DND-41 (cell line): ENCODE measurements around the gene RETSAT.
"Not testable (repeated sequence)": the region's sequence is repeated elsewhere in the genome, so short reads cannot be mapped to it uniquely, and the experiment has no call there.

ENCODE experiments used
- ATAC-seq: fragments of 200-7000 bp; cut with Tn5 transposase; 3 replicates; pipeline ENCODE4 v1.9.1; 2021; ENCODE audit warnings: low read depth; ENCODE audit not compliant: insufficient read depth
- DNase-seq: peaks from one replicate; pipeline ENCODE4 v3.0.0-alpha.2; 2020
- H2AFZ ChIP-seq: 2 replicates; pipeline ENCODE4 v1.6.0; 2012; ENCODE audit warnings: low read depth, low read length
- H3K27ac ChIP-seq: 2 replicates; pipeline ENCODE4 v1.5.1; 2012; ENCODE audit warnings: low read length, inconsistent platforms
- H3K27me3 ChIP-seq: fragments of 200-600 bp; sonication (generic); 2 replicates; pipeline ENCODE4 v1.6.0; 2012; ENCODE audit warnings: low read length, mild to moderate bottlenecking, inconsistent platforms; ENCODE audit not compliant: insufficient read depth, poor library complexity
- H3K36me3 ChIP-seq: 2 replicates; pipeline ENCODE4 v1.5.1; 2012; ENCODE audit warnings: low read length, inconsistent platforms; ENCODE audit not compliant: insufficient read depth
- H3K4me1 ChIP-seq: 2 replicates; pipeline ENCODE4 v1.5.1; 2012; ENCODE audit warnings: mild to moderate bottlenecking, low read length; ENCODE audit not compliant: insufficient read depth
- H3K4me2 ChIP-seq: 2 replicates; pipeline ENCODE4 v1.6.0; 2012; ENCODE audit warnings: mild to moderate bottlenecking, moderate library complexity, low read length, inconsistent platforms; ENCODE audit not compliant: insufficient read depth
- H3K4me3 ChIP-seq, 2 experiments: fragments of 200-600 bp in 1 of 2; shearing (Covaris generic) in 1 of 2; 2 replicates each; pipeline ENCODE4 v1.5.1; 2012 to 2016; ENCODE audit warnings: inconsistent platforms in 2 of 2, low read length in 2 of 2, mild to moderate bottlenecking in 2 of 2, low read depth in 1 of 2, moderate library complexity in 1 of 2
- H3K79me2 ChIP-seq: 2 replicates; pipeline ENCODE4 v1.6.0; 2012; ENCODE audit warnings: low read length, inconsistent platforms; ENCODE audit not compliant: insufficient read depth
- H3K9ac ChIP-seq: 2 replicates; pipeline ENCODE4 v1.6.0; 2012; ENCODE audit warnings: low read depth, mild to moderate bottlenecking, inconsistent platforms, low read length, moderate library complexity
- H3K9me3 ChIP-seq: 2 replicates; pipeline ENCODE4 v1.5.1; 2012; ENCODE audit warnings: low read length, moderate library complexity, mild to moderate bottlenecking, inconsistent platforms; ENCODE audit not compliant: insufficient read depth, severe bottlenecking
- H4K20me1 ChIP-seq: 2 replicates; pipeline ENCODE4 v1.6.0; 2012; ENCODE audit warnings: low read length; ENCODE audit not compliant: insufficient read depth
- CTCF ChIP-seq: IDR thresholded peaks from 2 replicates; pipeline ENCODE4 v1.5.1; 2012; ENCODE audit warnings: borderline replicate concordance, low read length, moderate library complexity, mild to moderate bottlenecking; ENCODE audit not compliant: poor library complexity, severe bottlenecking; ENCODE audit errors: extremely low read depth
- EZH2 ChIP-seq: IDR thresholded peaks from 3 replicates; pipeline ENCODE4 v1.6.1; 2012; ENCODE audit warnings: borderline replicate concordance, low read depth, mild to moderate bottlenecking, moderate library complexity, low read length, inconsistent platforms; ENCODE audit not compliant: severe bottlenecking

Gene RETSAT

GRCh38 chr2:85369500-85369899 is 15.2 kb upstream of the RETSAT start:
- Histone ChIP-seq H3K9ac (no peak overlapping the region), H2AFZ (no peak overlapping the region), H3K4me2 (no peak overlapping the region), H3K36me3 (no peaks in the 10 kb centered on the region; the same call in none of the 2 replicates), H4K20me1 (no peaks in the 10 kb centered on the region), H3K27me3 (no peaks in the 10 kb centered on the region), H3K4me3 (no peak overlapping the region), H3K79me2 (no peaks in the 10 kb centered on the region), H3K27ac (no peak overlapping the region), H3K9me3 (no peaks in the 10 kb centered on the region), H3K4me1 (no peaks in the 10 kb centered on the region)
- ATAC-seq (no peak), DNase-seq (no peak)
- TF ChIP-seq CTCF (no peak), EZH2 (no peak)

GRCh38 chr2:85368921-85369320 is 14.6 kb upstream of the RETSAT start:
- H3K27ac ChIP-seq = no peak overlapping the region
- no peak for TF ChIP-seq EZH2
- TF ChIP-seq CTCF = no peak

GRCh38 chr2:85367180-85367579 is 12.9 kb upstream of the RETSAT start:
- no peak for TF ChIP-seq CTCF
- TF ChIP-seq EZH2 = no peak
- Histone ChIP-seq H3K36me3 (peaks cover 12% of the 10 kb centered on the region), H3K9ac (no peak overlapping the region), H2AFZ (no peak overlapping the region), H3K79me2 (no peaks in the 10 kb centered on the region), H3K4me1 (no peaks in the 10 kb centered on the region), H3K27ac (no peak overlapping the region), H3K4me2 (no peak overlapping the region), H4K20me1 (no peaks in the 10 kb centered on the region), H3K27me3 (no peaks in the 10 kb centered on the region), H3K4me3 (no peak overlapping the region), H3K9me3 (no peaks in the 10 kb centered on the region)
- ATAC-seq = no peak
- no peak for DNase-seq

More at GRCh38 chr2:85368921-85369320, 14.6 kb upstream of the RETSAT start:
- Histone ChIP-seq H3K4me2 (no peak overlapping the region), H3K36me3 (no peaks in the 10 kb centered on the region; the same call in none of the 2 replicates), H4K20me1 (no peaks in the 10 kb centered on the region), H3K79me2 (no peaks in the 10 kb centered on the region), H3K27me3 (no peaks in the 10 kb centered on the region), H2AFZ (no peak overlapping the region), H3K9me3 (no peaks in the 10 kb centered on the region), H3K4me1 (no peaks in the 10 kb centered on the region), H3K9ac (no peak overlapping the region), H3K4me3 (no peak overlapping the region)
- no peak for DNase-seq
- no peak for ATAC-seq

GRCh38 chr2:85362653-85363387 is 8.5 kb upstream of the RETSAT start:
- not testable (repeated sequence) for DNase-seq, H3K4me2 ChIP-seq, H2AFZ ChIP-seq, H3K27me3 ChIP-seq, H3K4me3 ChIP-seq, H3K9ac ChIP-seq, H4K20me1 ChIP-seq, H3K4me1 ChIP-seq, H3K9me3 ChIP-seq, H3K27ac ChIP-seq, H3K79me2 ChIP-seq, ATAC-seq
- H3K36me3 ChIP-seq = peaks cover 31% of the 10 kb centered on the region
